Stimulated activated CD4-positive, alpha-beta T cell treated with anti-CD3 and anti-CD28 coated beads, Interleukin-1b, Interleukin-23, amount 100 ng/mL, for 1 hour (primary cell): Measurements from ENCODE around the gene KCTD1.

ENCODE experiments used
- DNase-seq, 2 donors: peaks; one replicate each; pipeline ENCODE4 v3.0.0-alpha.2; 2020; ENCODE audit warnings: low read depth in 2 of 2

KCTD1 gene

GRCh38 chr18:26524002-26524401, 24.4 kb downstream of the KCTD1 start:
- DNase-seq, result no peak

- no peak for DNase-seq
Measured at GRCh38 chr18:26521617-26522016, 26.7 kb downstream of the KCTD1 start.

GRCh38 chr18:26520974-26521373, 27.4 kb downstream of the KCTD1 start:
- DNase-seq, result no peak

- no peak for DNase-seq
Measured at GRCh38 chr18:26519114-26519513, 29.2 kb downstream of the KCTD1 start.

- DNase-seq, result no peak
Measured at GRCh38 chr18:26516964-26517363, 31.4 kb downstream of the KCTD1 start.

GRCh38 chr18:26515643-26516487, 32.5 kb downstream of the KCTD1 start:
- DNase-seq, result no peak

- no peak for DNase-seq
Measured at GRCh38 chr18:26511339-26512071, 36.8 kb downstream of the KCTD1 start.

- no peak for DNase-seq
Measured at GRCh38 chr18:26510337-26510736, 38.0 kb downstream of the KCTD1 start.

GRCh38 chr18:26506012-26506411, 42.3 kb downstream of the KCTD1 start:
- no peak for DNase-seq

- DNase-seq, result no peak
Measured at GRCh38 chr18:26504831-26505230, 43.5 kb downstream of the KCTD1 start.

GRCh38 chr18:26503382-26503781, 45.0 kb downstream of the KCTD1 start:
- no peak for DNase-seq

GRCh38 chr18:26502823-26503222, 45.5 kb downstream of the KCTD1 start:
- no peak for DNase-seq

GRCh38 chr18:26497866-26498265, 50.5 kb downstream of the KCTD1 start:
- DNase-seq, result no peak

GRCh38 chr18:26496528-26496927, 51.8 kb downstream of the KCTD1 start:
- DNase-seq, result no peak

GRCh38 chr18:26495287-26495686, 53.1 kb downstream of the KCTD1 start:
- no peak for DNase-seq

GRCh38 chr18:26493021-26493420, 55.3 kb downstream of the KCTD1 start:
- DNase-seq, result no peak

GRCh38 chr18:26491194-26491816, 57.0 kb downstream of the KCTD1 start:
- DNase-seq, result no peak

GRCh38 chr18:26489881-26490280, 58.5 kb downstream of the KCTD1 start:
- no peak for DNase-seq

- no peak for DNase-seq
Measured at GRCh38 chr18:26489191-26489590, 59.2 kb downstream of the KCTD1 start.

- no peak for DNase-seq
Measured at GRCh38 chr18:26488417-26489009, 59.8 kb downstream of the KCTD1 start.

GRCh38 chr18:26487437-26487836, 60.9 kb downstream of the KCTD1 start:
- DNase-seq, result no peak

GRCh38 chr18:26483633-26484032, 64.7 kb downstream of the KCTD1 start:
- no peak for DNase-seq
